B cell (primary cell): ENCODE measurements around the gene CD276. TPM values are rescaled to one million over a fixed set of nuclear protein-coding genes. Genes with fewer than 3 reads are reported as not detected.
A peak's percentile ranks its signal among the peaks of the same experiment; 100 is the strongest.

ENCODE experiments used
- ATAC-seq: fragments of 200-7000 bp; cut with Tn5 transposase; one replicate; pipeline ENCODE4 v1.10.0; 2021; ENCODE audit warnings: low read depth, mild to moderate bottlenecking, moderate number of reproducible peaks, moderate library complexity
- CTCF ChIA-PET: fragments of 350-600 bp; sonication (Branson Sonifier 250); formaldehyde crosslinking; loops from one replicate; lab custom pipeline; 2021; ENCODE audit warnings: antibody characterized with exemption, inconsistent platforms; lab: Charles Lee
- POLR2A ChIA-PET: fragments of 350-600 bp; sonication (Branson Sonifier 250); formaldehyde crosslinking; loops from one replicate; lab custom pipeline; 2021; ENCODE audit warnings: antibody characterized with exemption; lab: Charles Lee
- DNase-seq: peaks from one replicate; pipeline ENCODE4 v3.0.0; 2013
- H2AFZ ChIP-seq: 2 replicates; pipeline ENCODE4 v1.6.1; 2012; ENCODE audit warnings: mild to moderate bottlenecking, low read depth, low read length; ENCODE audit not compliant: insufficient read depth, poor library complexity, severe bottlenecking
- H3K27ac ChIP-seq, 2 donors: 1 replicate in 1 of 2; 2 replicates in 1 of 2; pipeline ENCODE4 v1.5.1; 2012 to 2013; ENCODE audit warnings: low read length in 2 of 2, mild to moderate bottlenecking in 2 of 2, moderate library complexity in 1 of 2
- H3K27me3 ChIP-seq, 4 experiments: fragments of 200-600 bp in 1 of 4; sonication (generic) in 1 of 4; replicated peaks in 1 of 4; 1 replicate in 2 of 4; 2 replicates in 2 of 4; pipeline versions ENCODE4 v1.6.1 to v1.7.0; 2013 to 2016; ENCODE audit warnings: low read length in 3 of 4, mild to moderate bottlenecking in 2 of 4, mixed read lengths in 1 of 4, moderate library complexity in 1 of 4; ENCODE audit not compliant: insufficient read depth in 4 of 4, control insufficient read depth in 3 of 4; ENCODE audit errors: control extremely low read depth in 1 of 4
- H3K36me3 ChIP-seq, 2 experiments: replicated peaks in 1 of 2; 1 replicate in 1 of 2; 2 replicates in 1 of 2; pipeline versions ENCODE4 v1.6.1 to v1.7.1; 2013; ENCODE audit warnings: low read length in 1 of 2; ENCODE audit not compliant: insufficient read depth in 2 of 2, control insufficient read depth in 1 of 2; ENCODE audit errors: control extremely low read depth in 1 of 2, extremely low read depth in 1 of 2
- H3K4me1 ChIP-seq, 2 donors: fragments of 200-600 bp in 1 of 2; sonication (generic) in 1 of 2; 1 replicate in 1 of 2; 2 replicates in 1 of 2; pipeline versions ENCODE4 v1.5.1 to v1.6.1; 2013 to 2017; ENCODE audit warnings: low read length in 2 of 2; ENCODE audit not compliant: control insufficient read depth in 2 of 2, insufficient read depth in 2 of 2
- H3K4me2 ChIP-seq: replicated peaks from 2 replicates; pipeline ENCODE3; 2012; ENCODE audit warnings: mild to moderate bottlenecking, low read depth, low read length; ENCODE audit not compliant: poor library complexity, severe bottlenecking
- H3K4me3 ChIP-seq, 5 experiments: fragments of 200-600 bp in 1 of 5; sonication (generic) in 1 of 5; 1 replicate in 3 of 5; 2 replicates in 2 of 5; pipeline versions ENCODE4 v1.5.1 to v1.7.0; 2011 to 2016; ENCODE audit warnings: low read length in 4 of 5, mild to moderate bottlenecking in 4 of 5, low read depth in 2 of 5, control low read depth in 1 of 5, moderate library complexity in 1 of 5; ENCODE audit not compliant: insufficient read depth in 1 of 5; ENCODE audit errors: control extremely low read depth in 1 of 5, extremely low read depth in 1 of 5
- H3K79me2 ChIP-seq: fragments of 200-600 bp; sonication (generic); one replicate; pipeline ENCODE4 v1.6.0; 2016; ENCODE audit warnings: low read length; ENCODE audit not compliant: control insufficient read depth, insufficient read depth
- H3K9ac ChIP-seq: fragments of 200-600 bp; sonication (generic); 2 replicates; pipeline ENCODE4 v1.6.1; 2017; ENCODE audit warnings: mild to moderate bottlenecking, low read length, moderate library complexity
- H3K9me3 ChIP-seq, 3 donors: one replicate each; pipeline versions ENCODE4 v1.6.1 to v1.7.1; 2013; ENCODE audit warnings: low read length in 2 of 3; ENCODE audit not compliant: control insufficient read depth in 2 of 3, insufficient read depth in 1 of 3; ENCODE audit errors: control extremely low read depth in 1 of 3
- H4K20me1 ChIP-seq: 2 replicates; pipeline ENCODE4 v1.6.0; 2012; ENCODE audit warnings: mild to moderate bottlenecking, low read length; ENCODE audit not compliant: insufficient read depth, control insufficient read depth, poor library complexity, severe bottlenecking
- H3K27ac Mint-ChIP-seq: one replicate; pipeline ENCODE4 v1.8.0; 2021; ENCODE audit warnings: mixed read lengths
- H3K27me3 Mint-ChIP-seq: one replicate; pipeline ENCODE4 v1.8.0; 2021; ENCODE audit warnings: mixed read lengths
- H3K4me1 Mint-ChIP-seq: one replicate; pipeline ENCODE4 v1.8.0; 2021; ENCODE audit warnings: mixed read lengths
- H3K4me3 Mint-ChIP-seq: one replicate; pipeline ENCODE4 v1.8.0; 2021; ENCODE audit warnings: mixed read lengths
- H3K9me3 Mint-ChIP-seq: one replicate; pipeline ENCODE4 v1.8.0; 2022; ENCODE audit warnings: mixed read lengths; ENCODE audit not compliant: insufficient read depth
- CTCF ChIP-seq: fragments of 200-600 bp; IDR thresholded peaks from one replicate; pipeline ENCODE4 v1.8.0; 2022; ENCODE audit warnings: antibody characterized with exemption, mild to moderate bottlenecking
- EZH2 ChIP-seq: IDR thresholded peaks from 2 replicates; pipeline ENCODE4 v1.6.1; 2012; ENCODE audit warnings: borderline replicate concordance, low read depth, mild to moderate bottlenecking, moderate library complexity, low read length; ENCODE audit not compliant: insufficient read depth, poor library complexity, severe bottlenecking
- WGBS: methylation state at CpG from one replicate; pipeline ENCODE4 v1.1.5; 2013; ENCODE audit warnings: missing lambda C conversion rate; ENCODE audit not compliant: insufficient coverage; 5-methylcytosine and 5-hydroxymethylcytosine counted together
- intact Hi-C: fragments of 100-400 bp; cut with micrococcal nuclease; formaldehyde crosslinking; loops from one replicate; pipeline ENCODE4 v1.10.0; 2022
- polyA plus RNA-seq: library from polyadenylated mRNA; depleted of rRNA; stranded (reverse); fragments of >200 nt; gene quantifications from 2 replicates; pipeline ENCODE4 v1.2.3, GENCODE V29; 2012
- total RNA-seq, 2 donors: library from RNA; stranded (reverse); fragments of 120-200 nt in 1 of 2; gene quantifications; 1 replicate in 1 of 2; 2 replicates in 1 of 2; pipeline versions ENCODE4 v1.2.3 to v1.2.4, GENCODE V29; 2013 to 2022

Gene CD276
- total and polyA plus RNA-seq, 2 donors (not counting 1 experiment from before 2014, with no cell fraction given), result not detected

GRCh38 chr15:73681856-73682599 lies 2.2 kb upstream of the CD276 start:
- Histone ChIP-seq H3K27me3 (peaks cover 0 to 36% (median 23%) of the 10 kb centered on the region in 4 experiments), H3K9ac (no peak overlapping the region), H3K4me2 (no peak overlapping the region), H3K4me3 (no peak overlapping the region), H3K9me3 (no peaks in the 10 kb centered on the region), H3K36me3 (no peaks in the 10 kb centered on the region), H3K4me1 (peaks cover 9 to 12% of the 10 kb centered on the region in 2 donors), H3K79me2 (no peaks in the 10 kb centered on the region), H2AFZ (no peak overlapping the region), H3K27ac (no peak overlapping the region), H4K20me1 (no peaks in the 10 kb centered on the region)
- peaks cover 56% of the 10 kb centered on the region for H3K27me3 Mint-ChIP-seq
- no peaks in the 10 kb centered on the region for H3K9me3 Mint-ChIP-seq
- ChIA-PET CTCF (no interaction called here), POLR2A (no interaction called here)
- no peak for DNase-seq
- intact Hi-C loops, result no loop called here
- TF ChIP-seq CTCF, result no peak
- TF ChIP-seq EZH2, result no peak
- no peak for ATAC-seq
- peaks cover 8% of the 10 kb centered on the region for H3K4me1 Mint-ChIP-seq
- H3K27ac Mint-ChIP-seq, result no peak overlapping the region
- H3K4me3 Mint-ChIP-seq, result no peak overlapping the region
- WGBS, result 88% methylated on average over 3 of the region's 3 CpGs

GRCh38 chr15:73682600-73683090 lies 1.5 kb upstream of the CD276 start:
- H3K4me1 ChIP-seq, result peaks cover 9 to 12% of the 10 kb centered on the region in 2 donors
- Mint-ChIP-seq H3K27ac (no peak overlapping the region), H3K27me3 (peaks cover 58% of the 10 kb centered on the region), H3K4me1 (peaks cover 8% of the 10 kb centered on the region), H3K4me3 (peak overlapping the region; percentile 1), H3K9me3 (no peaks in the 10 kb centered on the region)
- H3K27me3 ChIP-seq, result peaks cover 0 to 43% (median 24%) of the 10 kb centered on the region in 4 experiments
- DNase-seq, result no peak
- H3K9ac ChIP-seq, result no peak overlapping the region
- no peaks in the 10 kb centered on the region for H3K9me3 ChIP-seq
- intact Hi-C loops, result no loop called here
- no peak overlapping the region for H3K4me2 ChIP-seq
- ChIA-PET POLR2A (no interaction called here), CTCF (interaction anchor here (0.7 to 1.0 kb wide), 2 partner anchors 17 to 23 kb away, joined by 3 to 4 read pairs; no protein-coding TSS in a partner anchor)
- no peaks in the 10 kb centered on the region for H3K79me2 ChIP-seq
- no peak overlapping the region for H3K4me3 ChIP-seq
- WGBS, result 85% methylated on average over 11 of the region's 14 CpGs
- no peak for ATAC-seq
- no peak overlapping the region for H2AFZ ChIP-seq
- no peaks in the 10 kb centered on the region for H3K36me3 ChIP-seq
- H3K27ac ChIP-seq, result no peak overlapping the region
- TF ChIP-seq CTCF, result no peak
- TF ChIP-seq EZH2, result no peak
- no peaks in the 10 kb centered on the region for H4K20me1 ChIP-seq
